Esophagus mucosa (tissue), 1 donor: ENCODE results near the gene LCLAT1. TPM values are rescaled to one million over a fixed set of nuclear protein-coding genes. Genes with fewer than 3 reads are reported as not detected.
A peak's percentile ranks its signal among the peaks of the same experiment; 100 is the strongest.

ENCODE experiments used
- ATAC-seq: fragments of 200-7000 bp; cut with Tn5 transposase; one replicate; pipeline ENCODE4 v1.9.1; 2020
- total RNA-seq: library from RNA; stranded (reverse); gene quantifications from one replicate; pipeline ENCODE4 v1.2.4, GENCODE V29; 2023
- donor health status: DM: yes; HTN: yes; CAD: no.

The LCLAT1 gene
- total RNA-seq, 1 donor from 2014 or later, result 11.6 TPM

DNA sequence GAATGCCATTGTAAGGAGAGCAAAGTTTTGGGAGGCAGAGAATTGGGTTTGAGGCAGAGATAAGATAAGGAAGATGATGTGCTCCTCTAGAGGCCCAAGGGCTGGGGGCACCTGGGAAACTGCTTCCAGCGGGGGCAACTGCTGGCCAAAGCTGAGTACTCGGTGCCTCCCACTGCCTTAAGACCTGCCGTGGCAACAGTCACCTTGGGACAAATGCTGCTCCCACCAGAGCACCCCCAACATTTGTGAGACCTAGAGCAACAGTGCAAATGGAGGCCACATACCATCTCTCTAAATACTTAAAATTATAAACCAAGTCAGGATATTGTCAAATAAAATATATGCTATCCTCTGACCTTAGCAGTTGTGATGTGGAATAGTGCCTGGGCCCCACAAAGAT lies 233.1 kb downstream of the LCLAT1 start:
- ATAC-seq, result no peak

DNA sequence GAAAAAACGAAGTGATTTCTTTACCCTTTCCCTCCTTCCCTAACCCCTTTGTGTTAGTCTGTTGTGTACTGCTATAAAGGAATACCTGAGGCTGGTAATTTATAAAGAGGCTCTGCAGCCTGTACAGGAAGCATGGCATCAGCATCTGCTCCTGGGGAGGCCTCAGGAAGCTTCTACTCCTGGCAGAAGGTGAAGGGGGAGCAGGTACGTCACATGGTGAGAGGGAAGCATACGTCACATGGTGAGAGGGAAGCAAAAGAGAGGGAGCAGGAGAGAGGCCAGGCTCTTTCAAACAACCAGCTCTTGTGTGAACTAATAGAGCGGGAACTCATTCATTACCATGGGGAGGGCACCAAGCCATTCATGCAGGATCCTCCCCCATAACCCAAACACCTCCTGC lies 234.0 kb downstream of the LCLAT1 start:
- no peak for ATAC-seq

GRCh38 chr2:30683236-30683956 lies 236.3 kb downstream of the LCLAT1 start:
- no peak for ATAC-seq

- ATAC-seq, result no peak
Measured at GRCh38 chr2:30684026-30684425, 237.0 kb downstream of the LCLAT1 start.

GRCh38 chr2:30684516-30684915 lies 237.5 kb downstream of the LCLAT1 start:
- no peak for ATAC-seq

- no peak for ATAC-seq
Measured at GRCh38 chr2:30684996-30685395, 237.9 kb downstream of the LCLAT1 start.

DNA sequence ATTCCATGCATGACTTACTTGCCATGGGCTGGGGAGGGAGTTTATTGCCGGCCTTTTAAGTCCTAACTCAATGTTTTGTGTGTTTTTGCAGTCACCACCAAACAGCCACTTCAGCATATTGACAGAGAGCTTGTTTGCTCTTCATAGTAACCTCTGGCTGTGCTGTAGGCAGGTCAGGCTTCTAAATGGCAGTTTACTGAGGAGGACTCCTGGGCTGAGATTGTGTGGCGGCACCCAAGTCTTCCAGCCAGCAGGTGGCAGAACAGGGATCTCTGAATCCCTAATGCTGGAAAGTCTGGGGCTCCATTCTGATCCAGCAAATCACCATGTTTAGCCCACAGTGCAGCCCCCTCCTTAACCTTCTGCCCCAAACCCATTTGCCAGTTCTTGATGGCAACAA lies 239.0 kb downstream of the LCLAT1 start:
- ATAC-seq, result no peak

GRCh38 chr2:30686669-30687068 lies 239.6 kb downstream of the LCLAT1 start:
- no peak for ATAC-seq

DNA sequence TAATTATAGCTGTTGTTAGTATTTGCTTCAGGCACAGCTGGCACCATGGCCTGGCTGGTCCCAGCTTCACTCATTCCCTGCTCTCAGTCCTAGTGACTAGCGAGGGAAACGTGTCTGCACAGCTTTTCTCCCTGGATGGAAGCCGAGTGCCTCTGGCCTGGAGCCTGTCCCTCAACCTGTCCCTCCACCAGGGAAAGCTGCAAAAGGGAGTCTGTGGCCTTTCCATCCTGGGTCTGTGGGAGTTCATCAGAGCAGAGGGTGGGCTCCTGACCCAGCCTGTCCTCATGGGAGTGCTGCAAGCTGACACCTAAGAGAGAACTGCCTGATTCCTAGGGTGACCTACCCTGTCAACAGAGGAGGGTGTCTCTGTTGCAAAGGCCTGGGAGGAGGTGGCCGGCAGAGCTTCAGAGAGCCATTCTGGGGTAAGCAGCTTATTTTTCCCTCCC lies 241.9 kb downstream of the LCLAT1 start:
- ATAC-seq, result no peak

- ATAC-seq, result no peak
Measured at GRCh38 chr2:30689496-30690125, 242.6 kb downstream of the LCLAT1 start.

DNA sequence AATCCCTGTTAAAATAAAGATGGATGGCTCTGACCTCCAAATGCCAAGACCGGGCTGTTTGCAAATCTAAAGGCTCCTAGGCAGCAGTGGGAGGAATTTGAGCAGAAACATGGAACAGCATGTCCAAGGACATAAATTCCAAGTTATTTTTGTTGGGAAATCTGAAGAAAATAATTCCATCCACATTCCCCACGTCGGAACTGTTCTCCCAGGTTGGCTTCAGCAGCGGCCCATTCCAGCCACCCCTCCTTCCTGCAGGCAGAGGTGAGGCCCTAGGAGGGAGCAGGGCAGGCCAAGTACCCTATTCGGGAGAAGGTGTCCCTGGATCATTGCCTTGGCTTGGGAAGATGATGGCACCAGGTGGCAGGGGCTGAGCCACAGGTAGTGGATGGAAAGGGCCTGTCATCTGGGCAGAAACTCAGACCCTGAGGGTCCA lies 243.1 kb downstream of the LCLAT1 start:
- ATAC-seq, result no peak

GRCh38 chr2:30691091-30691947 lies 244.3 kb downstream of the LCLAT1 start:
- peak; percentile 20 for ATAC-seq

GRCh38 chr2:30691948-30692828 lies 245.1 kb downstream of the LCLAT1 start:
- ATAC-seq, result no peak

- no peak for ATAC-seq
Measured at GRCh38 chr2:30692829-30693275, 245.8 kb downstream of the LCLAT1 start.

Other genes with a start within 250 kb of the LCLAT1 start
- gene LBH, start 215.7 kb upstream of the LCLAT1 start, total RNA-seq, result 4.0 TPM